Adrenal gland (tissue), 5 donors: ENCODE data around the gene TNS3.

Source experiments
- CTCF ChIP-seq, 6 experiments: fragments of 450-650 bp in 4 of 6; fragments of 200-600 bp in 2 of 6; sonication (generic) in 1 of 6; IDR thresholded peaks; 1 replicate in 5 of 6; 2 replicates in 1 of 6; pipeline versions ENCODE4 v1.5.1 to v1.8.0; 2016 to 2021; ENCODE audit warnings: antibody characterized with exemption in 6 of 6, mild to moderate bottlenecking in 2 of 6, moderate library complexity in 1 of 6
- POLR2A ChIP-seq, 2 donors: fragments of 450-650 bp; IDR thresholded peaks; one replicate each; pipeline ENCODE4 v1.6.1; 2017; ENCODE audit warnings: antibody characterized with exemption in 2 of 2, mild to moderate bottlenecking in 2 of 2, moderate library complexity in 1 of 2
- donor health status: DM: no; HTN: no; CAD: no.

GRCh38 chr7:47227762-47228177 lies 354.1 kb downstream of the TNS3 start:
- TF ChIP-seq POLR2A (IDR thresholded peaks at IDR 0.05) (no peak), CTCF (IDR thresholded peaks at IDR 0.05) (no peak)
